Measurements from ENCODE around the gene NPEPPS. TPM values are rescaled to one million over a fixed set of nuclear protein-coding genes. Genes with fewer than 3 reads are reported as not detected.

Gene NPEPPS
- total and polyA plus RNA-seq, 2 of the 8 experiments (the other 6 are each of a cell fraction or from before 2014, with no cell fraction given), result 53.6 to 118 TPM

DNA sequence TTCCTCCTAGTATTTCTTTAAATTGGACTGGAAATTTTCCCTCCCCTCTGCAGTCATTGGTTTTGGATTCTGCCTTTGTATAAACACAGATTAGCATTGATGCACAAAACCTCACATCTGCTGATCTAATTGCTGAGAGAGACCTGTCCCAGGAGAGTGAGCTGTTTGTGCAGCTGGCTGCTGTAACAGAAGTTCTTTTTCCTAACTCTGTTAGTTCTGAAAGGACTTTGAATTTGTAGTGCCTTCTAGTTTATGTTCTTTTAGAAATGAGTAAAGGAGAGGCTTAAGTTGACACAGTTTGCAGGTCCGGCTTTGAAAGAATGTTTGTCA is 73.7 kb downstream of the NPEPPS start:
- no peak overlapping the region for H2AFZ ChIP-seq (ENCODE audit: low read length)
- CTCF ChIA-PET (ENCODE audit: partially characterized antibody), result interaction anchor here (3.4 to 3.7 kb wide), 2 partner anchors 11 to 14 kb away, joined by 10 to 22 read pairs; no protein-coding TSS in a partner anchor
- H3K9me3 ChIP-seq (ENCODE audit: insufficient read depth in 2 of 2, low read depth in 1 of 2, low read length in 1 of 2), result no peaks in the 10 kb centered on the region
- 92% methylated on average over 1 of the region's 1 CpG; no CpG with 5 or more reads in 1 of the 2 experiments for WGBS, 2 experiments (ENCODE audit: extremely low coverage in 1 of 2, insufficient coverage in 1 of 2, insufficient read length in 1 of 2, insufficient replicate concordance in 2 of 2, low coverage in 1 of 2, low lambda C conversion rate in 2 of 2, missing lambda C conversion rate in 1 of 2)
- no peak overlapping the region for H2AK5ac ChIP-seq (ENCODE audit: low read depth, low read length)
- H3K36me3 ChIP-seq (ENCODE audit: control insufficient read depth in 2 of 4, insufficient read depth in 4 of 4, low read length in 3 of 4), result peaks cover 11 to 63% (median 33%) of the 10 kb centered on the region in 4 experiments; a peak in 7 of 8 replicates
- no peaks in the 10 kb centered on the region for H3K79me1 ChIP-seq (ENCODE audit: low read depth, low read length)
- H3K4ac ChIP-seq (replicated peaks; ENCODE audit: insufficient read length, low read depth, low read length), result no peak overlapping the region
- no peak overlapping the region for H2BK20ac ChIP-seq (ENCODE audit: low read length)
- peaks cover 2% of the 10 kb centered on the region in 2 experiments for H4K20me1 ChIP-seq (replicated peaks in 1 of 2; ENCODE audit: control insufficient read depth in 1 of 2, insufficient read depth in 2 of 2, low read length in 2 of 2)
- DNase-seq (ENCODE audit: low read depth in 1 of 2, low spot score in 2 of 2) (no peak), FAIRE-seq (no peak)
- POLR2A ChIA-PET (ENCODE audit: partially characterized antibody), result interaction anchor here (1.5 kb wide), 1 partner anchor 45 kb away, joined by 3 read pairs; no protein-coding TSS in a partner anchor
- no peak overlapping the region for H3K14ac ChIP-seq (ENCODE audit: insufficient read length)
- H2BK120ac ChIP-seq (replicated peaks; ENCODE audit: low read depth, low read length), result no peak overlapping the region
- no peak overlapping the region for H4K91ac ChIP-seq (replicated peaks; ENCODE audit: insufficient read length, low read length)
- no peaks in the 10 kb centered on the region for H3K27me3 ChIP-seq (replicated peaks in 1 of 4; ENCODE audit: control insufficient read depth in 3 of 4, extremely low read depth in 1 of 4, insufficient read depth in 3 of 4, low read length in 3 of 4)
- no peaks in the 10 kb centered on the region for H3K79me2 ChIP-seq (ENCODE audit: control insufficient read depth in 1 of 2, insufficient read depth in 2 of 2, low read length in 2 of 2)
- no peak overlapping the region for H3K4me3 ChIP-seq (ENCODE audit: extremely low read depth in 1 of 4, insufficient read depth in 2 of 4, low read depth in 3 of 4, low read length in 4 of 4)
- H3K23ac ChIP-seq (ENCODE audit: insufficient read length), result no peak overlapping the region
- H3K4me1 ChIP-seq (replicated peaks in 1 of 4; ENCODE audit: control insufficient read depth in 3 of 4, insufficient read depth in 4 of 4, low read length in 3 of 4), result no peaks in the 10 kb centered on the region
- H3K23me2 ChIP-seq (ENCODE audit: low read depth, low read length), result no peaks in the 10 kb centered on the region
- H2BK15ac ChIP-seq (ENCODE audit: low read length), result no peak overlapping the region
- no peak overlapping the region for H3K9ac ChIP-seq (replicated peaks in 1 of 4; ENCODE audit: extremely low read depth in 1 of 4, low read depth in 3 of 4, low read length in 3 of 4)
- no peak overlapping the region for H3K4me2 ChIP-seq (ENCODE audit: insufficient read depth in 1 of 2, low read depth in 2 of 2, low read length in 2 of 2)
- no peak overlapping the region for H3K18ac ChIP-seq (ENCODE audit: extremely low read depth, low read length)
- no peak overlapping the region for H3K56ac ChIP-seq (replicated peaks; ENCODE audit: insufficient read length, low read depth, low read length)
- H2BK5ac ChIP-seq (ENCODE audit: low read depth, low read length), result no peak overlapping the region
- H4K8ac ChIP-seq (ENCODE audit: extremely low read depth, insufficient read depth, low read length), result no peak overlapping the region
- H2BK12ac ChIP-seq (ENCODE audit: low read depth, low read length), result no peak overlapping the region
- no peak overlapping the region for H4K5ac ChIP-seq (ENCODE audit: insufficient read length, low read depth, low read length)
- no peak overlapping the region for H3K27ac ChIP-seq (ENCODE audit: low read depth, low read length)
- TF ChIP-seq EGR1 (IDR thresholded peaks at IDR 0.05; ENCODE audit: borderline replicate concordance, low read depth, low read length) (no peak), MAFK (IDR thresholded peaks at IDR 0.05; ENCODE audit: low read depth, low read length) (no peak), RNF2 (IDR thresholded peaks at IDR 0.05; ENCODE audit: borderline replicate concordance, low read depth, low read length, missing control alignments, poor library complexity, severe bottlenecking) (no peak), GTF2F1 (IDR thresholded peaks at IDR 0.05; ENCODE audit: borderline replicate concordance, low read depth, low read length) (no peak), GABPA (IDR thresholded peaks at IDR 0.05; ENCODE audit: borderline replicate concordance, insufficient read depth, low read length) (no peak), SP1 (IDR thresholded peaks at IDR 0.05; ENCODE audit: low read depth, low read length) (no peak), TEAD4 (IDR thresholded peaks at IDR 0.05; ENCODE audit: low read depth, low read length) (no peak), RAD21 (IDR thresholded peaks at IDR 0.05 in 1 of 2, conservative IDR thresholded peaks at IDR 0.05 in 1 of 2; ENCODE audit: low read depth in 2 of 2, low read length in 2 of 2) (no peak), KDM4A (IDR thresholded peaks at IDR 0.05; ENCODE audit: low read depth, low read length, severe bottlenecking) (no peak), JUN (IDR thresholded peaks at IDR 0.05; ENCODE audit: low read depth, low read length) (no peak), BCL11A (IDR thresholded peaks at IDR 0.05; ENCODE audit: low read depth in 2 of 2, low read length in 2 of 2) (no peak), CEBPB (IDR thresholded peaks at IDR 0.05; ENCODE audit: low read depth, low read length) (no peak), KDM1A (IDR thresholded peaks at IDR 0.05; ENCODE audit: borderline replicate concordance, low read length) (no peak)
- TF ChIP-seq, protein P1, sequence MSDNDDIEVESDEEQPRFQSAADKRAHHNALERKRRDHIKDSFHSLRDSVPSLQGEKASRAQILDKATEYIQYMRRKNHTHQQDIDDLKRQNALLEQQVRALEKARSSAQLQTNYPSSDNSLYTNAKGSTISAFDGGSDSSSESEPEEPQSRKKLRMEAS (IDR thresholded peaks at IDR 0.05), result no peak

Measured in H1 (cell line).